ENCODE results near the gene PRDM10.

- no peak for TF ChIP-seq POLR2AphosphoS5 (IDR thresholded peaks at IDR 0.05; ENCODE audit: low read depth, low read length)
- no peak for TF ChIP-seq REST (IDR thresholded peaks at IDR 0.05; ENCODE audit: insufficient read depth in 1 of 2, low read depth in 2 of 2, low read length in 2 of 2)
These were observed 42.9 kb downstream of the PRDM10 start for GRCh38 chr11:129959687-129960086.
